HG03442 (cell line): Measurements from ENCODE around the gene TACC2.
A peak's percentile ranks its signal among the peaks of the same experiment; 100 is the strongest.
"Not testable (repeated sequence)": the region's sequence is repeated elsewhere in the genome, so short reads cannot be mapped to it uniquely, and the experiment has no call there.

Experiments
- ATAC-seq: cut with Tn5 transposase; IDR thresholded peaks from one replicate; pipeline ENCODE4 v1.9.1; 2021; ENCODE audit warnings: mild to moderate bottlenecking, moderate library complexity; ENCODE audit not compliant: unreplicated experiment

Gene TACC2

GRCh38 chr10:121988361-121989324, at the start of gene TACC2:
Gene TACC2, plus strand, starts transcription at chr10:121989163. Its CDS starts 32,819 bp downstream, at chr10:122021982.
- ATAC-seq = no peak

- no peak for ATAC-seq
These were observed 47.4 kb upstream of the TACC2 start for GRCh38 chr10:121941532-121941931.

GRCh38 chr10:121942749-121943416, 46.1 kb upstream of the TACC2 start:
- ATAC-seq = no peak

GRCh38 chr10:121947343-121948330, 41.3 kb upstream of the TACC2 start:
- no peak for ATAC-seq

- no peak for ATAC-seq
These were observed 39.9 kb upstream of the TACC2 start for GRCh38 chr10:121949049-121949448.

- no peak for ATAC-seq
These were observed 39.5 kb upstream of the TACC2 start for GRCh38 chr10:121949451-121949850.

GRCh38 chr10:121952226-121952625, 36.7 kb upstream of the TACC2 start:
- ATAC-seq = no peak

- ATAC-seq = no peak
These were observed 32.6 kb upstream of the TACC2 start for GRCh38 chr10:121956111-121957061.

GRCh38 chr10:121959671-121960070, 29.3 kb upstream of the TACC2 start:
- no peak for ATAC-seq

GRCh38 chr10:121961456-121961855, 27.5 kb upstream of the TACC2 start:
- ATAC-seq = no peak

GRCh38 chr10:121965996-121966395, 23.0 kb upstream of the TACC2 start:
- no peak for ATAC-seq

GRCh38 chr10:121969086-121969485, 19.9 kb upstream of the TACC2 start:
- ATAC-seq = not testable (repeated sequence)

GRCh38 chr10:121974019-121974534, 14.9 kb upstream of the TACC2 start:
- peak; percentile 24 for ATAC-seq

- ATAC-seq = peak; percentile 78
These were observed 14.2 kb upstream of the TACC2 start, which contains the start of gene NSMCE4A for GRCh38 chr10:121974535-121975294. Gene NSMCE4A, minus strand, starts transcription at chr10:121975217. Its CDS starts 52 bp downstream, at chr10:121975165.

GRCh38 chr10:121975295-121976086, 13.5 kb upstream of the TACC2 start:
- ATAC-seq = peak; percentile 20

- no peak for ATAC-seq
These were observed 12.4 kb upstream of the TACC2 start for GRCh38 chr10:121976607-121977006.

GRCh38 chr10:121978511-121978910, 10.5 kb upstream of the TACC2 start:
- ATAC-seq = no peak

- ATAC-seq = no peak
These were observed 7.6 kb upstream of the TACC2 start for GRCh38 chr10:121981346-121981745.
